GM23338 (cell line): ENCODE measurements around the gene KIAA1191. TPM values are rescaled to one million over a fixed set of nuclear protein-coding genes. Genes with fewer than 3 reads are reported as not detected.

ENCODE experiments used
- ATAC-seq: fragments of 200-7000 bp; cut with Tn5 transposase; 3 replicates; pipeline ENCODE4 v1.9.1; 2020
- DNase-seq: peaks from one replicate; pipeline ENCODE4 v3.0.0-alpha.2; 2015; ENCODE audit warnings: low spot score
- H2AFZ ChIP-seq: fragments of 200-600 bp; sonication (generic); 2 replicates; pipeline ENCODE4 v1.8.0; 2016; ENCODE audit warnings: antibody characterized with exemption, mild to moderate bottlenecking, moderate library complexity
- H3F3A ChIP-seq: fragments of 200-600 bp; sonication (generic); replicated peaks from 2 replicates; pipeline ENCODE4 v1.8.0; 2017; ENCODE audit warnings: antibody characterized with exemption, mixed run types, low read depth
- H3K27ac ChIP-seq: fragments of 200-600 bp; sonication (generic); 2 replicates; pipeline ENCODE4 v1.6.1; 2016; ENCODE audit warnings: low read depth
- H3K27me3 ChIP-seq: fragments of 200-600 bp; sonication (generic); 2 replicates; pipeline ENCODE4 v1.8.0; 2016; ENCODE audit warnings: mild to moderate bottlenecking, mixed run types, moderate library complexity; ENCODE audit not compliant: insufficient read depth
- H3K36me3 ChIP-seq: fragments of 200-600 bp; sonication (generic); 2 replicates; pipeline ENCODE4 v1.8.0; 2016; ENCODE audit warnings: mild to moderate bottlenecking; ENCODE audit not compliant: insufficient read depth
- H3K4me1 ChIP-seq: fragments of 200-600 bp; sonication (generic); 2 replicates; pipeline ENCODE4 v1.8.0; 2016; ENCODE audit warnings: mild to moderate bottlenecking, moderate library complexity; ENCODE audit not compliant: insufficient read depth
- H3K4me2 ChIP-seq: fragments of 200-600 bp; sonication (generic); 2 replicates; pipeline ENCODE4 v1.7.1; 2017; ENCODE audit warnings: mixed run types
- H3K4me3 ChIP-seq: fragments of 200-600 bp; sonication (generic); 2 replicates; pipeline ENCODE4 v1.6.1; 2016; ENCODE audit warnings: mixed run types
- H3K79me2 ChIP-seq: fragments of 200-600 bp; sonication (generic); replicated peaks from 2 replicates; pipeline ENCODE4 v1.8.0; 2017; ENCODE audit warnings: mild to moderate bottlenecking; ENCODE audit not compliant: insufficient read depth
- H3K9me2 ChIP-seq: fragments of 200-600 bp; sonication (generic); 2 replicates; pipeline ENCODE4 v1.8.0; 2017; ENCODE audit not compliant: insufficient read depth
- H4K20me1 ChIP-seq: fragments of 200-600 bp; sonication (generic); replicated peaks from 2 replicates; pipeline ENCODE4 v1.8.0; 2017; ENCODE audit warnings: mild to moderate bottlenecking; ENCODE audit not compliant: insufficient read depth
- H3K27ac Mint-ChIP-seq: 2 replicates; pipeline ENCODE4 v1.8.0; 2020; ENCODE audit warnings: inconsistent platforms, mild to moderate bottlenecking, moderate library complexity, mixed read lengths
- H3K27me3 Mint-ChIP-seq: 3 replicates; pipeline ENCODE4 v1.8.0; 2022; ENCODE audit warnings: low read depth, mild to moderate bottlenecking, moderate library complexity, mixed read lengths, inconsistent platforms; ENCODE audit not compliant: insufficient read depth, poor library complexity
- H3K36me3 Mint-ChIP-seq: 3 replicates; pipeline ENCODE4 v1.8.0; 2021; ENCODE audit warnings: low read depth, mild to moderate bottlenecking, inconsistent platforms, moderate library complexity, mixed read lengths
- H3K4me1 Mint-ChIP-seq: 3 replicates; pipeline ENCODE4 v1.8.0; 2020; ENCODE audit warnings: mild to moderate bottlenecking, inconsistent platforms, mixed read lengths
- H3K4me3 Mint-ChIP-seq: 3 replicates; pipeline ENCODE4 v1.8.0; 2021; ENCODE audit warnings: moderate library complexity, mild to moderate bottlenecking, inconsistent platforms, mixed read lengths
- H3K9me3 Mint-ChIP-seq: 3 replicates; pipeline ENCODE4 v1.8.0; 2020; ENCODE audit warnings: moderate library complexity, mild to moderate bottlenecking, inconsistent platforms, mixed read lengths
- CREB1 ChIP-seq: fragments of 250-450 bp; sonication (Bioruptor Pico); IDR thresholded peaks from 2 replicates; pipeline ENCODE4 v1.5.0; 2020; ENCODE audit warnings: low read depth, mild to moderate bottlenecking, moderate library complexity
- EZH2 ChIP-seq: fragments of 200-600 bp; sonication (generic); IDR thresholded peaks from one replicate; pipeline ENCODE4 v1.8.0; 2017; ENCODE audit warnings: antibody characterized with exemption, mild to moderate bottlenecking, low read depth; ENCODE audit not compliant: unreplicated experiment
- EZH2phosphoT487 ChIP-seq: fragments of 200-600 bp; sonication (generic); IDR thresholded peaks from one replicate; pipeline ENCODE4 v1.8.1; 2018; ENCODE audit warnings: antibody characterized with exemption; ENCODE audit not compliant: unreplicated experiment
- NANOG ChIP-seq: IDR thresholded peaks from 2 replicates; pipeline ENCODE4 v1.6.1; 2016; ENCODE audit warnings: antibody characterized with exemption, borderline replicate concordance
- STAT1 ChIP-seq: IDR thresholded peaks from one replicate; pipeline ENCODE4 v1.6.1; 2016; ENCODE audit warnings: antibody characterized with exemption; ENCODE audit not compliant: unreplicated experiment
- ZNF331 ChIP-seq: fragments of 250-450 bp; sonication (Bioruptor Pico); IDR thresholded peaks from 2 replicates; pipeline ENCODE4 v1.5.0; 2020; ENCODE audit warnings: low read depth, mild to moderate bottlenecking, moderate library complexity
- polyA plus RNA-seq: library from polyadenylated mRNA; unstranded; fragments of >200 nt; fragmentation: Nextera tagmentation; extraction: Ambion mirVana; gene quantifications from 2 replicates; pipeline ENCODE4 v1.2.1, GENCODE V29; 2016
- total RNA-seq: library from RNA; depleted of rRNA; stranded (reverse); fragments of >200 nt; shearing (Covaris generic); gene quantifications from 2 replicates; pipeline ENCODE4 v1.2.3, GENCODE V29; 2014
- TF ChIP-seq, protein P1 (sequence below), 2 experiments: fragments of 200-600 bp in 1 of 2; sonication (generic) in 1 of 2; conservative IDR thresholded peaks; 2 replicates each; pipeline versions ENCODE4 v1.5.1 to v1.6.1; 2016 to 2017; ENCODE audit warnings: antibody characterized with exemption in 2 of 2, low read depth in 2 of 2, mild to moderate bottlenecking in 2 of 2, moderate library complexity in 1 of 2
- TF ChIP-seq, protein P2 (sequence below): IDR thresholded peaks from 2 replicates; pipeline ENCODE4 v1.6.1; 2016; ENCODE audit warnings: antibody characterized with exemption
- TF ChIP-seq, protein P3 (sequence below): fragments of 250-450 bp; sonication (Bioruptor Pico); IDR thresholded peaks from 2 replicates; pipeline ENCODE4 v1.5.0; 2020; ENCODE audit warnings: mild to moderate bottlenecking, moderate library complexity

The KIAA1191 gene
- total and polyA plus RNA-seq, 2 experiments from 2014 or later, result 52.3 to 87.2 TPM

DNA sequence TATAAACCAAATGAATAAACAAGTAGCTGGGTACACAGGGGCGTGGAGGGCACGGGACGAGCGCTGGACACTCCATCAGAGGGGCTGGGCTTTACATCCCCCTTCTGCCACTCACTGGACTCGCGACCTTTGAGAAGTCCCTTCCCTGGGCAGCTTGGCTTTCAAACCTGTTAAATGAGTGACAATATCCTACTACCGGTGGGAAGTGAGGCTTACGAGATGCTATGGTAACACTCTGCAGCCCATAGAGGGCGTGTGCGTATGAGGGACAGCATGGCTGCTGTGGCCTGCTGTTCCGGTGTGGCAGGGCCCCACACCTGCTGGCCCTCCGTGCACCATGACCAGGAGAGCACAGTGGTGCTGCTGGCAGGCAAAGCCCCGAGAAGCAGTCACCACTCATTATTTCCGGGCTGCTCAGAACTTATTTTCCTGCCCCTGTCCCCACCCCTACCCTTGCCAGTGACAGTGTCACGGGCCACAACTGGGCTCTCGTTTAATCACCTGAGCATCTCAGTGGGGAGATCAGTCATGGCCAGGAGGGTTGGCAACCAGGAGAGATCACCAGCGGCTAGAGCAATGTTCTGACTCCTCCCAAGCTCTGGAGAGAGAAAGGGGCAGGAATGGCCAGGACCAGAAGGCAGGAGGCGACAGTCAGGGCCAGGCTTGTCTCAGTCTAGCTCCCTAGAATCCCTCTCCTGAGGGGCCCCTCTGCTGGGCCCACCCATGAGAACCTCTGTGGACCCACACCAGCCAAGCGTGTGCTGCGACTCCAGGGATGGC, 44.3 kb upstream of the KIAA1191 start:
- H3K4me1 ChIP-seq, result no peaks in the 10 kb centered on the region
- ATAC-seq (peak; percentile 95), DNase-seq (peak; percentile 86)
- H3K4me3 ChIP-seq, result no peak overlapping the region
- no peaks in the 10 kb centered on the region for H3F3A ChIP-seq
- Mint-ChIP-seq H3K27me3 (peaks cover 3% of the 10 kb centered on the region), H3K4me1 (peaks cover 16% of the 10 kb centered on the region), H3K27ac (peak overlapping the region; percentile 52), H3K36me3 (no peaks in the 10 kb centered on the region; the same call in 2 of the 3 replicates), H3K9me3 (no peaks in the 10 kb centered on the region), H3K4me3 (no peak overlapping the region)
- H3K27ac ChIP-seq, result 0 out of 2 replicates have a peak overlapping the region, but pooled peaks have one; percentile 50
- no peaks in the 10 kb centered on the region for H3K9me2 ChIP-seq
- H3K27me3 ChIP-seq, result no peaks in the 10 kb centered on the region
- H3K36me3 ChIP-seq, result no peaks in the 10 kb centered on the region
- no peak overlapping the region for H2AFZ ChIP-seq
- H4K20me1 ChIP-seq, result no peaks in the 10 kb centered on the region; the same call in 1 of the 2 replicates
- no peak overlapping the region for H3K4me2 ChIP-seq
- H3K79me2 ChIP-seq, result no peaks in the 10 kb centered on the region
- TF ChIP-seq EZH2phosphoT487 (no peak), CREB1 (CRISPR knock-in tag) (peak; percentile 8; the same call in 1 of the 2 replicates)
- TF ChIP-seq, protein P1, sequence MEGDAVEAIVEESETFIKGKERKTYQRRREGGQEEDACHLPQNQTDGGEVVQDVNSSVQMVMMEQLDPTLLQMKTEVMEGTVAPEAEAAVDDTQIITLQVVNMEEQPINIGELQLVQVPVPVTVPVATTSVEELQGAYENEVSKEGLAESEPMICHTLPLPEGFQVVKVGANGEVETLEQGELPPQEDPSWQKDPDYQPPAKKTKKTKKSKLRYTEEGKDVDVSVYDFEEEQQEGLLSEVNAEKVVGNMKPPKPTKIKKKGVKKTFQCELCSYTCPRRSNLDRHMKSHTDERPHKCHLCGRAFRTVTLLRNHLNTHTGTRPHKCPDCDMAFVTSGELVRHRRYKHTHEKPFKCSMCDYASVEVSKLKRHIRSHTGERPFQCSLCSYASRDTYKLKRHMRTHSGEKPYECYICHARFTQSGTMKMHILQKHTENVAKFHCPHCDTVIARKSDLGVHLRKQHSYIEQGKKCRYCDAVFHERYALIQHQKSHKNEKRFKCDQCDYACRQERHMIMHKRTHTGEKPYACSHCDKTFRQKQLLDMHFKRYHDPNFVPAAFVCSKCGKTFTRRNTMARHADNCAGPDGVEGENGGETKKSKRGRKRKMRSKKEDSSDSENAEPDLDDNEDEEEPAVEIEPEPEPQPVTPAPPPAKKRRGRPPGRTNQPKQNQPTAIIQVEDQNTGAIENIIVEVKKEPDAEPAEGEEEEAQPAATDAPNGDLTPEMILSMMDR (conservative IDR thresholded peaks at IDR 0.05; ENCODE audit: low read depth in 2 of 2), result peak; percentile 56 to 84

DNA sequence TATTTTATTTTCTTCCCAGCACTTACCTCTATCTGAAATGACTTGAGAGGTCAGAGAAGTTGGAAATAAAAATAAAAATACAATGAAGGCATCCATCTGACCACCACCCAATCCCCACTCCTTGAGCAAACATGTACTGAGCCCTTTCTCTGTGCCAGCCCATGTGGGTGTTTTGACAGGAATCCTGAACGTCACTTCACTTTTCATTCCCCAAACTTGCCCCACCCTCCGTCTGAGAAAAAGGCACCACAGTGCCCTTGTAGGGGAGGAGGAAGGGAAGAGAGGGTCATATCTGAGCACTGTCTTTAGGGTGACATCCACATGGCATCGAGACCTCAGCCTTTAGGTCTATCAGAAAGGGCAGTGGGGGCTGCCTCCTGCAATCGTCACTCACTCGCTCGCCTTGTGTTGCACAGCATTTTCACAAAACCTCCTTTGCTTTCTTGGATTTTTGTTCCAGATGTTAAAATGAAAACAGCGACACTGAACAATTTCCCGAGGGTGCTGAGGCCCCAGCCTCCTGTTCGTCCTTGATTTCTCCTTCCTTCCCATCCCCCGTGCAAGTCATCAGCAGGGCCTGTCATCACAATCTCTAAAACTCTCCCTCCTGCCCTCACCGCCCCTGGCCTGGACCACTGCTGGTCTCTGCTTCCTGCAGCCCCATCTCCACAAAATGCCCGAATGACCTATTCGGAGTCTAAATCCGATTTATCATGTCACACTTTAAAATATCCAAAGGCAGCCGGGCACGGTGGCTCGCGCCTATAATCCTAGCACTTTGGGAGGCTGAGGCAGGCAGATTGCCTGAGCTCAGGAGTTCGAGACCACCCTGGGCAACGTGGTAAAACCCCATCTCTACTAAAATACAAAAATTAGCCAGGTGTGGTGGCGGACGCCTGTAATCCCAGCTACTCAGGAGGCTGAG, 40.0 kb upstream of the KIAA1191 start:
- no peaks in the 10 kb centered on the region for H3K4me1 ChIP-seq
- Mint-ChIP-seq H3K9me3 (no peaks in the 10 kb centered on the region), H3K4me3 (no peak overlapping the region), H3K4me1 (peaks cover 16% of the 10 kb centered on the region), H3K27me3 (peaks cover 7% of the 10 kb centered on the region), H3K27ac (peak overlapping the region; percentile 41; the same call in 1 of the 2 replicates), H3K36me3 (no peaks in the 10 kb centered on the region; the same call in 2 of the 3 replicates)
- no peak overlapping the region for H3K4me2 ChIP-seq
- no peak overlapping the region for H2AFZ ChIP-seq
- H4K20me1 ChIP-seq, result no peaks in the 10 kb centered on the region; the same call in 1 of the 2 replicates
- H3K27ac ChIP-seq, result no peak overlapping the region
- ATAC-seq (no peak), DNase-seq (no peak)
- no peak overlapping the region for H3K4me3 ChIP-seq
- no peaks in the 10 kb centered on the region for H3F3A ChIP-seq
- no peaks in the 10 kb centered on the region for H3K9me2 ChIP-seq
- H3K79me2 ChIP-seq, result no peaks in the 10 kb centered on the region
- H3K36me3 ChIP-seq, result no peaks in the 10 kb centered on the region
- H3K27me3 ChIP-seq, result no peaks in the 10 kb centered on the region
- no peak for TF ChIP-seq ZNF331 (CRISPR knock-in tag)
- no peak for TF ChIP-seq EZH2phosphoT487
- TF ChIP-seq STAT1, result no peak
- TF ChIP-seq, protein P2, sequence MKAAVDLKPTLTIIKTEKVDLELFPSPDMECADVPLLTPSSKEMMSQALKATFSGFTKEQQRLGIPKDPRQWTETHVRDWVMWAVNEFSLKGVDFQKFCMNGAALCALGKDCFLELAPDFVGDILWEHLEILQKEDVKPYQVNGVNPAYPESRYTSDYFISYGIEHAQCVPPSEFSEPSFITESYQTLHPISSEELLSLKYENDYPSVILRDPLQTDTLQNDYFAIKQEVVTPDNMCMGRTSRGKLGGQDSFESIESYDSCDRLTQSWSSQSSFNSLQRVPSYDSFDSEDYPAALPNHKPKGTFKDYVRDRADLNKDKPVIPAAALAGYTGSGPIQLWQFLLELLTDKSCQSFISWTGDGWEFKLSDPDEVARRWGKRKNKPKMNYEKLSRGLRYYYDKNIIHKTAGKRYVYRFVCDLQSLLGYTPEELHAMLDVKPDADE, result no peak
- TF ChIP-seq NANOG, result no peak
- no peak for TF ChIP-seq EZH2
- TF ChIP-seq, protein P3, sequence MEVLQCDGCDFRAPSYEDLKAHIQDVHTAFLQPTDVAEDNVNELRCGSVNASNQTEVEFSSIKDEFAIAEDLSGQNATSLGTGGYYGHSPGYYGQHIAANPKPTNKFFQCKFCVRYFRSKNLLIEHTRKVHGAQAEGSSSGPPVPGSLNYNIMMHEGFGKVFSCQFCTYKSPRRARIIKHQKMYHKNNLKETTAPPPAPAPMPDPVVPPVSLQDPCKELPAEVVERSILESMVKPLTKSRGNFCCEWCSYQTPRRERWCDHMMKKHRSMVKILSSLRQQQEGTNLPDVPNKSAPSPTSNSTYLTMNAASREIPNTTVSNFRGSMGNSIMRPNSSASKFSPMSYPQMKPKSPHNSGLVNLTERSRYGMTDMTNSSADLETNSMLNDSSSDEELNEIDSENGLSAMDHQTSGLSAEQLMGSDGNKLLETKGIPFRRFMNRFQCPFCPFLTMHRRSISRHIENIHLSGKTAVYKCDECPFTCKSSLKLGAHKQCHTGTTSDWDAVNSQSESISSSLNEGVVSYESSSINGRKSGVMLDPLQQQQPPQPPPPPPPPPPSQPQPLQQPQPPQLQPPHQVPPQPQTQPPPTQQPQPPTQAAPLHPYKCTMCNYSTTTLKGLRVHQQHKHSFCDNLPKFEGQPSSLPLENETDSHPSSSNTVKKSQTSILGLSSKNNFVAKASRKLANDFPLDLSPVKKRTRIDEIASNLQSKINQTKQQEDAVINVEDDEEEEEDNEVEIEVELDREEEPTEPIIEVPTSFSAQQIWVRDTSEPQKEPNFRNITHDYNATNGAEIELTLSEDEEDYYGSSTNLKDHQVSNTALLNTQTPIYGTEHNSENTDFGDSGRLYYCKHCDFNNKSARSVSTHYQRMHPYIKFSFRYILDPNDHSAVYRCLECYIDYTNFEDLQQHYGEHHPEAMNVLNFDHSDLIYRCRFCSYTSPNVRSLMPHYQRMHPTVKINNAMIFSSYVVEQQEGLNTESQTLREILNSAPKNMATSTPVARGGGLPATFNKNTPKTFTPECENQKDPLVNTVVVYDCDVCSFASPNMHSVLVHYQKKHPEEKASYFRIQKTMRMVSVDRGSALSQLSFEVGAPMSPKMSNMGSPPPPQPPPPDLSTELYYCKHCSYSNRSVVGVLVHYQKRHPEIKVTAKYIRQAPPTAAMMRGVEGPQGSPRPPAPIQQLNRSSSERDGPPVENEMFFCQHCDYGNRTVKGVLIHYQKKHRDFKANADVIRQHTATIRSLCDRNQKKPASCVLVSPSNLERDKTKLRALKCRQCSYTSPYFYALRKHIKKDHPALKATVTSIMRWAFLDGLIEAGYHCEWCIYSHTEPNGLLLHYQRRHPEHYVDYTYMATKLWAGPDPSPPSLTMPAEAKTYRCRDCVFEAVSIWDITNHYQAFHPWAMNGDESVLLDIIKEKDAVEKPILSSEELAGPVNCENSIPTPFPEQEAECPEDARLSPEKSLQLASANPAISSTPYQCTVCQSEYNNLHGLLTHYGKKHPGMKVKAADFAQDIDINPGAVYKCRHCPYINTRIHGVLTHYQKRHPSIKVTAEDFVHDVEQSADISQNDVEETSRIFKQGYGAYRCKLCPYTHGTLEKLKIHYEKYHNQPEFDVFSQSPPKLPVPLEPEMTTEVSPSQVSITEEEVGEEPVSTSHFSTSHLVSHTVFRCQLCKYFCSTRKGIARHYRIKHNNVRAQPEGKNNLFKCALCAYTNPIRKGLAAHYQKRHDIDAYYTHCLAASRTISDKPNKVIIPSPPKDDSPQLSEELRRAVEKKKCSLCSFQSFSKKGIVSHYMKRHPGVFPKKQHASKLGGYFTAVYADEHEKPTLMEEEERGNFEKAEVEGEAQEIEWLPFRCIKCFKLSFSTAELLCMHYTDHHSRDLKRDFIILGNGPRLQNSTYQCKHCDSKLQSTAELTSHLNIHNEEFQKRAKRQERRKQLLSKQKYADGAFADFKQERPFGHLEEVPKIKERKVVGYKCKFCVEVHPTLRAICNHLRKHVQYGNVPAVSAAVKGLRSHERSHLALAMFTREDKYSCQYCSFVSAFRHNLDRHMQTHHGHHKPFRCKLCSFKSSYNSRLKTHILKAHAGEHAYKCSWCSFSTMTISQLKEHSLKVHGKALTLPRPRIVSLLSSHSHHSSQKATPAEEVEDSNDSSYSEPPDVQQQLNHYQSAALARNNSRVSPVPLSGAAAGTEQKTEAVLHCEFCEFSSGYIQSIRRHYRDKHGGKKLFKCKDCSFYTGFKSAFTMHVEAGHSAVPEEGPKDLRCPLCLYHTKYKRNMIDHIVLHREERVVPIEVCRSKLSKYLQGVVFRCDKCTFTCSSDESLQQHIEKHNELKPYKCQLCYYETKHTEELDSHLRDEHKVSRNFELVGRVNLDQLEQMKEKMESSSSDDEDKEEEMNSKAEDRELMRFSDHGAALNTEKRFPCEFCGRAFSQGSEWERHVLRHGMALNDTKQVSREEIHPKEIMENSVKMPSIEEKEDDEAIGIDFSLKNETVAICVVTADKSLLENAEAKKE (CRISPR knock-in tag), result no peak
- no peak for TF ChIP-seq CREB1 (CRISPR knock-in tag)
